ENCODE measurements around the gene NPRL2.

The NPRL2 gene

DNA sequence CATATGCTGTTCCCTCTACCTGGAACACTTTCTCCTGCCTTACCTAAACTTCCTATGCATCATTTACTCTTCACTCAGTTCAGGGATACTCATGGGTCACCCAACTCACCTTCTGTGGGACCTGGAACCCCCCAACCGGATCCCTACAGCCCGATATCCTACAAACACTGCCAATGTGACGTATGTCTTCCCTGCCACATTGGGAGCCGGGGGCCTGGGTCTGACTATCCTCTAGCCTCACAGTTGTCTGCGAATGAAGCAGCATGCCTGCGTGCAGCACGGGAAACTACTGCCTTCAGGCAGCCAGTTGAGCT is 405 bp downstream of the NPRL2 start:
- DNase-seq (ENCODE audit: low read depth in 2 of 2): no peak

DNA sequence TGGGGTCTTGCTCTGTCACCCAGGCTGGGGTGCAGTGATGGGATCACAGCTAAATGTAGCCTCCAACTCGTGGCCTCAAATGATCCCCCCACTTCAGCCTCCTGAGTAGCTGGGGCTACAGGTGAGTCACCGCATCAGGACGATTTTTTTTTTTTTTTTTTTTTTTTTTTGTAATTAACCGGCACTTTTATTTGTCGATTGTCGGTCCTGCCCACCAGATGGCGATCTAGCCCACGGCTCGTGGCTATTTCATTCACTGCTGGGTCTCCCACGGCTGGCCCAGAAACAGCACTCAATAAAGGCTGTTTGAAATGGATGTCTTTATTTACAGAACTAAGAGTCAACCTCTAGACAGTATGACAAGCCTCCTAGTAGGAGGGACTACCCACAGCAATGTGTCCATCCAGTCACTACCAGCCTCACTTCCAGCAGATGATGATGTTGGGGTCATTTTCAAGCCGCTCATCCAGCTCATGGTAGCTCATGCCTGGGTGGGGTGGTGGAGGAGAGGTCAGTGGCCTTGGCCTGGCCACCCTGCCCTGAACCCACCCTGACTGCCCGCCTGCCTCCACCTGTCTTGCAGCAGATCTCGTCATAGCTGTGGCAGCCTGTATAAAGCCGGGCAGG is 3.3 kb downstream of the NPRL2 start:
- DNase-seq (ENCODE audit: low read depth in 2 of 2): peak; percentile 41 to 50

- DNase-seq (ENCODE audit: low read depth in 2 of 2): peak; percentile 46 to 50
Observed at GRCh38 chr3:50345586-50346234, 4.9 kb downstream of the NPRL2 start, which contains the start of gene ZMYND10. ZMYND10 (minus strand) TSS chr3:50345732; CDS start chr3:50345579, 153 bp downstream.

- DNase-seq (ENCODE audit: low read depth in 2 of 2): no peak
Observed at GRCh38 chr3:50345008-50345407, 5.6 kb downstream of the NPRL2 start.

GRCh38 chr3:50342813-50343633 is 7.6 kb downstream of the NPRL2 start:
- no peak for DNase-seq (ENCODE audit: low read depth in 2 of 2)

GRCh38 chr3:50341996-50342650 is 8.5 kb downstream of the NPRL2 start:
- no peak for DNase-seq (ENCODE audit: low read depth in 2 of 2)

GRCh38 chr3:50341537-50341936 is 9.0 kb downstream of the NPRL2 start:
- DNase-seq (ENCODE audit: low read depth in 2 of 2): no peak

GRCh38 chr3:50340448-50341329 is 9.9 kb downstream of the NPRL2 start, which contains the start of gene RASSF1:
RASSF1 (minus strand) TSS chr3:50340836; CDS start chr3:50340805, 31 bp downstream.
- DNase-seq (ENCODE audit: low read depth in 2 of 2): peak in 1 of 2 donors; percentile 37

DNA sequence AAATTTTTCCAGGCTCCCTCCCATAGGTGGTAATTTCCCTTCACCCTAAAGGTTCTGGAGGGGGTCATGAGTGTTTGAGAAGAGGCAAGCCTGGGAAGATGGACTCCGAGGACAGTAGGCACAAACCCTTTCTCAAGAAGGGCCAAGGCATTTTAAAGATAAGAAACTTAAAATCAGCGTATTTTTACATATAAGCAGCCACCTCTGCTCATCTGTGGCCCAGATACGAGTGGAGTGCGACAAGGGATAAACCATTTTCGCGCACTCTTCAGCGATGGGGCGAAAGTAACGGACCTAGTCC is 10.5 kb downstream of the NPRL2 start:
- no peak for DNase-seq (ENCODE audit: low read depth in 2 of 2)

GRCh38 chr3:50339485-50340146 is 11.0 kb downstream of the NPRL2 start:
- DNase-seq (ENCODE audit: low read depth in 2 of 2): no peak

DNA sequence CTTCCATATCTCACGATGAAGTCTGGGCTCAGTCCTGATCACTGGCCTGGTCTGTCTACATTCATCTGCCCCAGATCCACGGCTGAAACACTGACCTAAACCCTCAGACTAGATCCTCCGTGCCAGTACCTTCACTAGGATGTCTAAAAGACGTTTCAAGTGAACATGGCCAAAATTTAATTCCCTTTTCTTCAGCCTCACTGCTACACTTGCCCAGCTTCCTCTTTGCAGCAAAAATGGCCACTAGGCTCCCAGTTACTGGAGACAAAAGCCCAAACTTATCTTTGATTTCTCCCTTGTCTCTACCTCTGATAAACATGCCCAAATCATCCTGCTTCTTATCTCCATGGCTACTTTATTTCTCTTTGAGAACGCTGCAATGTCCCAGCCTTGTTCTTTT is 11.6 kb downstream of the NPRL2 start:
- no peak for DNase-seq (ENCODE audit: low read depth in 2 of 2)

DNA sequence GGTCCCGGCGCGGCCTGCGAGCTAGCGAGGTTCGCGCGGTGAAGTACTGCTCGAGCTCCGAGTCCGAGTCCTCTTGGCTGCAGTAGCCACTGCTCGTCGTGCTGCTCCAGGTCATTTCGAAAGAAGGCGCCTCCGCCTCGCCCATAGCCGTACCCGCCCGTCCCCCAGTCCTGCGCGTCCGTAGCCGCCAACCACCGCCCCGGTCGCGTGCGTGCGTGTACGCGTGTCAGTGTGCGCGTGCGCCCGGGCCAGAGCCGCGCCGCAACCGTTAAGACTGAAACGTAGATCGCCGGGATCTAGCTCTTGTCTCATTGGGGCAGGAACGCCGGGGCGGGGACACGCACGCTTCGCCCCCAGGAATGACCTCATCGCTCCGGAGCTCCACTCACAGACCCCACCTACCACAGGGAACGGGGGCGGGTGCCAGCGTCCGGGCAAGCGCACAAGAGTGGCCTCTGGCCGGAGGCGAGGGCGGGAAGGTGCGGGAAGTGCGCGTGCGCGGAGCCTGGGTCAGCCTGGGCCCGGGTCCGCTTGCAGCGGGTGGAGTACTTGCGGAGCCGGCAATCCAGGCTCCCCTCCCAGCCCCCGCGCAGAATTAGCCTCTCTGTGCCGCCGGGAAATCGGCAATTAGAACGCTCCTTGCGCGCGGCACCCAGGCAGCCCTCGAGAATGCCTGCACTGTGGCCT is 13.3 kb downstream of the NPRL2 start:
- DNase-seq (ENCODE audit: low read depth in 2 of 2): peak; percentile 82 to 86

- DNase-seq (ENCODE audit: low read depth in 2 of 2): no peak
Observed at GRCh38 chr3:50336452-50337174, 14.0 kb downstream of the NPRL2 start.

- DNase-seq (ENCODE audit: low read depth in 2 of 2): no peak
Observed at GRCh38 chr3:50334339-50335075, 16.1 kb downstream of the NPRL2 start.

GRCh38 chr3:50333744-50334328 is 16.7 kb downstream of the NPRL2 start:
- DNase-seq (ENCODE audit: low read depth in 2 of 2): no peak

- DNase-seq (ENCODE audit: low read depth in 2 of 2): no peak
Observed at GRCh38 chr3:50331364-50331907, 19.1 kb downstream of the NPRL2 start.

GRCh38 chr3:50330330-50330729 is 20.2 kb downstream of the NPRL2 start:
- DNase-seq (ENCODE audit: low read depth in 2 of 2): no peak
